HG02943 (cell line): ENCODE measurements around the gene AXL.
A peak's percentile ranks its signal among the peaks of the same experiment; 100 is the strongest.

ENCODE experiments used
- ATAC-seq: cut with Tn5 transposase; IDR thresholded peaks from one replicate; pipeline ENCODE4 v1.9.1; 2021; ENCODE audit warnings: mild to moderate bottlenecking, low read depth, moderate library complexity; ENCODE audit not compliant: unreplicated experiment

Gene AXL

GRCh38 chr19:41233748-41234240 lies 14.8 kb downstream of the AXL start:
- ATAC-seq: no peak

GRCh38 chr19:41234512-41235168 lies 15.6 kb downstream of the AXL start:
- ATAC-seq: no peak

GRCh38 chr19:41235480-41235879 lies 16.5 kb downstream of the AXL start:
- ATAC-seq: no peak

GRCh38 chr19:41238244-41238643 lies 19.2 kb downstream of the AXL start:
- ATAC-seq: no peak

- ATAC-seq: no peak
These were observed 20.3 kb downstream of the AXL start for GRCh38 chr19:41239363-41239762.

GRCh38 chr19:41239961-41240574 lies 21.0 kb downstream of the AXL start:
- no peak for ATAC-seq

- no peak for ATAC-seq
These were observed 22.8 kb downstream of the AXL start for GRCh38 chr19:41241859-41242258.

GRCh38 chr19:41244117-41244516 lies 25.1 kb downstream of the AXL start:
- ATAC-seq: no peak

- no peak for ATAC-seq
These were observed 26.8 kb downstream of the AXL start for GRCh38 chr19:41245843-41246242.

- no peak for ATAC-seq
These were observed 29.9 kb downstream of the AXL start for GRCh38 chr19:41248895-41249294.

- ATAC-seq: no peak
These were observed 30.8 kb downstream of the AXL start for GRCh38 chr19:41249707-41250423.

- no peak for ATAC-seq
These were observed 34.6 kb downstream of the AXL start for GRCh38 chr19:41253660-41254059.

GRCh38 chr19:41255171-41255570 lies 36.1 kb downstream of the AXL start:
- no peak for ATAC-seq

GRCh38 chr19:41261474-41262190 lies 42.6 kb downstream of the AXL start:
- ATAC-seq: no peak

- peak; percentile 8 for ATAC-seq
These were observed 44.2 kb downstream of the AXL start for GRCh38 chr19:41263042-41263849.

- ATAC-seq: peak; percentile 66
These were observed 45.0 kb downstream of the AXL start, which contains the start of gene HNRNPUL1 for GRCh38 chr19:41263850-41264580. Gene HNRNPUL1 (plus strand): TSS chr19:41264372. CDS start chr19:41264504, 132 bp downstream.

- no peak for ATAC-seq
These were observed 45.8 kb downstream of the AXL start for GRCh38 chr19:41264581-41265394.

GRCh38 chr19:41265395-41266153 lies 46.6 kb downstream of the AXL start:
- ATAC-seq: no peak
